MM.1S (cell line): ENCODE data around the gene FAM72B.
"Not testable (repeated sequence)": the region's sequence is repeated elsewhere in the genome, so short reads cannot be mapped to it uniquely, and the experiment has no call there.

Experiments
- EZH2 ChIP-seq: fragments of 300-600 bp; sonication (generic); optimal IDR thresholded peaks from 2 replicates; pipeline ENCODE3; 2017; ENCODE audit warnings: low read depth, mild to moderate bottlenecking, antibody characterized with exemption, low read length, mixed read lengths
- EZH2phosphoT487 ChIP-seq: fragments of 300-600 bp; sonication (generic); IDR thresholded peaks from 2 replicates; pipeline ENCODE4 v1.6.1; 2018; ENCODE audit warnings: antibody characterized with exemption, low read length
- TF ChIP-seq, protein P1 (sequence below): fragments of 300-600 bp; sonication (generic); IDR thresholded peaks from 2 replicates; pipeline ENCODE4 v1.5.1; 2016; ENCODE audit warnings: antibody characterized with exemption, low read length, mixed read lengths

DNA sequence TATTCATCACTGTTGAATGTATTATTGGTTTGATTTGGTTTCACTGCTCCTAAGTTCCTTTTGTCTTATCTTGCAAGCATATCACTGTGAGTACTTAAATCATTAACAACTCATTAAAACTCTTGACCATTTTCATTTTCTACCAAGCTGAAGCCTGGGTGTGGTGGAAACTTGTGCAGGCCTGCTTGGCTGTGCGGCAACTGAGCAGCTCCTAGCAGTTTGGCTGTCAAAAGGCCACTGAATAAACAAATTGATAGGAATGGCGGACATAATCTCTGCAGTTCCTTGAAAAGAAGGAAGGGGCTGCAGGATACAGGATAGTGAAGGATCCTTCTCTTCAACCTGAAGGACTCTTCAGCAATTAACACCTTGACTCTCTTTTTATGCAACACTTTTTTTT, 26.6 kb upstream of the FAM72B start:
- TF ChIP-seq, protein P1, sequence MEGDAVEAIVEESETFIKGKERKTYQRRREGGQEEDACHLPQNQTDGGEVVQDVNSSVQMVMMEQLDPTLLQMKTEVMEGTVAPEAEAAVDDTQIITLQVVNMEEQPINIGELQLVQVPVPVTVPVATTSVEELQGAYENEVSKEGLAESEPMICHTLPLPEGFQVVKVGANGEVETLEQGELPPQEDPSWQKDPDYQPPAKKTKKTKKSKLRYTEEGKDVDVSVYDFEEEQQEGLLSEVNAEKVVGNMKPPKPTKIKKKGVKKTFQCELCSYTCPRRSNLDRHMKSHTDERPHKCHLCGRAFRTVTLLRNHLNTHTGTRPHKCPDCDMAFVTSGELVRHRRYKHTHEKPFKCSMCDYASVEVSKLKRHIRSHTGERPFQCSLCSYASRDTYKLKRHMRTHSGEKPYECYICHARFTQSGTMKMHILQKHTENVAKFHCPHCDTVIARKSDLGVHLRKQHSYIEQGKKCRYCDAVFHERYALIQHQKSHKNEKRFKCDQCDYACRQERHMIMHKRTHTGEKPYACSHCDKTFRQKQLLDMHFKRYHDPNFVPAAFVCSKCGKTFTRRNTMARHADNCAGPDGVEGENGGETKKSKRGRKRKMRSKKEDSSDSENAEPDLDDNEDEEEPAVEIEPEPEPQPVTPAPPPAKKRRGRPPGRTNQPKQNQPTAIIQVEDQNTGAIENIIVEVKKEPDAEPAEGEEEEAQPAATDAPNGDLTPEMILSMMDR = not testable (repeated sequence)
- not testable (repeated sequence) for TF ChIP-seq EZH2, EZH2phosphoT487
